Measurements from ENCODE around the gene IL17RA.

The IL17RA gene

DNA sequence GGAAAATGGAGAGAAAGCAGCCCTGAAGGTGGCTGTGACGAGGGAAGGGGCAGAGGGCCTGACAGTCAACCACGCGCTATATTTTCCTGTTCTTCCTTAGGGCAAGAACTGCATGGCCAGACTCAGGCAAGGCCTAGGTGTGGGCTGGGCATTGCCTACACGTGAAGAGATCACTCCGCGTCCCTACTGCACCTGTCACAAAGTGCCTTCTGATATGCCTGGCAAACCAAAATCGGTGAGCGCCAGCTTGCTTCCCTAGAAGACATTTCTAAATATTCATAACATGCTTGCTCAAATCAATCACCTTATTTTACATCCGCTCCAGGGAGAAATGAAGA is 30.1 kb downstream of the IL17RA start:
- Histone ChIP-seq H2AFZ (ENCODE audit: low read depth, low read length) (no peak overlapping the region), H3K27me3 (ENCODE audit: insufficient read depth, low read length, poor library complexity) (no peaks in the 10 kb centered on the region), H3K79me2 (ENCODE audit: insufficient read depth, low read length) (no peaks in the 10 kb centered on the region), H3K9ac (ENCODE audit: low read depth, low read length) (no peak overlapping the region), H3K4me3 (ENCODE audit: low read depth in 1 of 2, low read length in 2 of 2) (no peak overlapping the region), H3K36me3 (ENCODE audit: insufficient read depth, low read length) (peaks cover 1% of the 10 kb centered on the region; the same call in 1 of the 2 replicates), H3K9me3 (ENCODE audit: insufficient read depth, low read length, severe bottlenecking) (no peaks in the 10 kb centered on the region), H3K4me2 (ENCODE audit: insufficient read depth, low read length) (0 out of 2 replicates have a peak overlapping the region, but pooled peaks have one; percentile 30), H3K4me1 (ENCODE audit: insufficient read depth, low read length) (peaks cover 59% of the 10 kb centered on the region), H3K27ac (ENCODE audit: low read length) (peak overlapping the region; percentile 87), H4K20me1 (ENCODE audit: insufficient read depth, low read length) (no peaks in the 10 kb centered on the region; the same call in 1 of the 2 replicates)
- TF ChIP-seq EZH2 (IDR thresholded peaks at IDR 0.05; ENCODE audit: borderline replicate concordance, low read depth, low read length, severe bottlenecking), result no peak
- TF ChIP-seq, protein P1, sequence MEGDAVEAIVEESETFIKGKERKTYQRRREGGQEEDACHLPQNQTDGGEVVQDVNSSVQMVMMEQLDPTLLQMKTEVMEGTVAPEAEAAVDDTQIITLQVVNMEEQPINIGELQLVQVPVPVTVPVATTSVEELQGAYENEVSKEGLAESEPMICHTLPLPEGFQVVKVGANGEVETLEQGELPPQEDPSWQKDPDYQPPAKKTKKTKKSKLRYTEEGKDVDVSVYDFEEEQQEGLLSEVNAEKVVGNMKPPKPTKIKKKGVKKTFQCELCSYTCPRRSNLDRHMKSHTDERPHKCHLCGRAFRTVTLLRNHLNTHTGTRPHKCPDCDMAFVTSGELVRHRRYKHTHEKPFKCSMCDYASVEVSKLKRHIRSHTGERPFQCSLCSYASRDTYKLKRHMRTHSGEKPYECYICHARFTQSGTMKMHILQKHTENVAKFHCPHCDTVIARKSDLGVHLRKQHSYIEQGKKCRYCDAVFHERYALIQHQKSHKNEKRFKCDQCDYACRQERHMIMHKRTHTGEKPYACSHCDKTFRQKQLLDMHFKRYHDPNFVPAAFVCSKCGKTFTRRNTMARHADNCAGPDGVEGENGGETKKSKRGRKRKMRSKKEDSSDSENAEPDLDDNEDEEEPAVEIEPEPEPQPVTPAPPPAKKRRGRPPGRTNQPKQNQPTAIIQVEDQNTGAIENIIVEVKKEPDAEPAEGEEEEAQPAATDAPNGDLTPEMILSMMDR (IDR thresholded peaks at IDR 0.05; ENCODE audit: borderline replicate concordance, extremely low read depth, low read length, poor library complexity, severe bottlenecking), result no peak
- ATAC-seq (ENCODE audit: insufficient read depth, low read depth) (no peak), DNase-seq (no peak)

DNA sequence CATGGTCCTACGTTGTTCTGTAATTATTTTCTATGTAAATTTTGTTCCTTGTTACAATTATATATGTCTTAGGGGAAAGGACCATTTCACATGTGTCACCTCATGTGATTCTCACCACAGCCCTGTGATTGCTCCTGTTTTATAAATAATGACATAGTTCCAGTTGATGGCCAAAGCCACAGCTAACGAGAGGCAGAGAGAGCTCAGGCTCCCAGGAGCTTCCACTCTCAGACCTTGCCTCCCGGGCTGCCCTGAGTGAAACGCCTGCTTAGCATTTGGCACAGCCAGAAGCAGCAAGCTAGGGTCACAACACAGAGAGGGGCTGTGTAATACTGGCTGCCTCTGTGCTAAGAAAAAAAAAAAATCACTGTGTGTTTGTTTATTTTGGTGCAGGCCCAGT is 30.4 kb downstream of the IL17RA start:
- no peak overlapping the region for H2AFZ ChIP-seq (ENCODE audit: low read depth, low read length)
- H3K79me2 ChIP-seq (ENCODE audit: insufficient read depth, low read length), result no peaks in the 10 kb centered on the region
- no peaks in the 10 kb centered on the region for H3K36me3 ChIP-seq (ENCODE audit: insufficient read depth, low read length)
- peaks cover 59% of the 10 kb centered on the region for H3K4me1 ChIP-seq (ENCODE audit: insufficient read depth, low read length)
- H4K20me1 ChIP-seq (ENCODE audit: insufficient read depth, low read length), result no peaks in the 10 kb centered on the region; the same call in 1 of the 2 replicates
- TF ChIP-seq, protein P1 (IDR thresholded peaks at IDR 0.05; ENCODE audit: borderline replicate concordance, extremely low read depth, low read length, poor library complexity, severe bottlenecking), result no peak
- no peak for TF ChIP-seq EZH2 (IDR thresholded peaks at IDR 0.05; ENCODE audit: borderline replicate concordance, low read depth, low read length, severe bottlenecking)
- H3K4me2 ChIP-seq (ENCODE audit: insufficient read depth, low read length), result peak overlapping the region; percentile 30
- H3K4me3 ChIP-seq (ENCODE audit: low read depth in 1 of 2, low read length in 2 of 2), result no peak overlapping the region
- no peaks in the 10 kb centered on the region for H3K27me3 ChIP-seq (ENCODE audit: insufficient read depth, low read length, poor library complexity)
- H3K27ac ChIP-seq (ENCODE audit: low read length), result peak overlapping the region; percentile 87
- DNase-seq, result no peak
- no peaks in the 10 kb centered on the region for H3K9me3 ChIP-seq (ENCODE audit: insufficient read depth, low read length, severe bottlenecking)
- peak overlapping the region; percentile 33; the same call in 1 of the 2 replicates for H3K9ac ChIP-seq (ENCODE audit: low read depth, low read length)
- ATAC-seq (ENCODE audit: insufficient read depth, low read depth), result no peak

DNA sequence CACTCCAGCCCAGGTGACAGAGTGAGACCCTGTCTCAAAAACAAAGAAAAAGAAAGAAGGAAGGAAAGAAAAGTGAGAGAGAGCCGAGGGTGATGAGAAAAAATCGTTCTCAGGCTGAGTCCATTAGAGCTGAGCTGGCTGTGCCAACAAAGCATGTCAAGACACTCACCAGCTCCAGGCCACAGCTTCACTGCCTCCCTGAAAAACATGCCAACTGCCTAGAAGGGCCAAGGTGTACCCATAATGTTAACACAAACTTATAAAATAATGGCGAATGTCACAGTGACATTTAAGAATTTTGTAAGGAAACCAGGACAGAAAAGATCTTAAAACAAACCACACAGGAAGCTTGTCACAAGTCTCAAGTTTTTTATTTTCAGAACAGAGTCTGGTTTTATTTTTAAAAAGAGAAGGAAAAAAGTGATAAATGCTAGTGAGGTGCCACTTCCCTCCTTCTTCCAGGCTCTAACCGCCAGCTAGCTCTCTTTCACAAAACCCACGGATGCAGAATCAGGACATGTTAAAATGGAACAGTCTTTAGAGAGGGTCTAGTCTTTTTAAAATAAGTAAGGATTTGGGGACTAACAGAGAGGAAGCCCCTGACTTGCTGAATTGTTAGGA is 31.3 kb downstream of the IL17RA start:
- Histone ChIP-seq H3K27ac (ENCODE audit: low read length) (peak overlapping the region; percentile 87), H3K4me3 (ENCODE audit: low read depth in 1 of 2, low read length in 2 of 2) (peak overlapping the region in 1 of 2 experiments; percentile 11; a peak in 1 of 4 replicates), H3K9me3 (ENCODE audit: insufficient read depth, low read length, severe bottlenecking) (no peaks in the 10 kb centered on the region), H3K36me3 (ENCODE audit: insufficient read depth, low read length) (no peaks in the 10 kb centered on the region), H3K4me1 (ENCODE audit: insufficient read depth, low read length) (peaks cover 59% of the 10 kb centered on the region), H3K79me2 (ENCODE audit: insufficient read depth, low read length) (no peaks in the 10 kb centered on the region), H2AFZ (ENCODE audit: low read depth, low read length) (no peak overlapping the region), H3K4me2 (ENCODE audit: insufficient read depth, low read length) (peak overlapping the region; percentile 47), H4K20me1 (ENCODE audit: insufficient read depth, low read length) (no peaks in the 10 kb centered on the region; the same call in 1 of the 2 replicates), H3K27me3 (ENCODE audit: insufficient read depth, low read length, poor library complexity) (peaks cover 2% of the 10 kb centered on the region), H3K9ac (ENCODE audit: low read depth, low read length) (peak overlapping the region; percentile 33)
- peak; percentile 26 for DNase-seq
- peak; percentile 52 for ATAC-seq (ENCODE audit: insufficient read depth, low read depth)
- TF ChIP-seq, protein P1 (IDR thresholded peaks at IDR 0.05; ENCODE audit: borderline replicate concordance, extremely low read depth, low read length, poor library complexity, severe bottlenecking), result no peak
- no peak for TF ChIP-seq EZH2 (IDR thresholded peaks at IDR 0.05; ENCODE audit: borderline replicate concordance, low read depth, low read length, severe bottlenecking)

All from DND-41 (cell line).